ENCODE measurements around the gene NBEA. TPM values are rescaled to one million over a fixed set of nuclear protein-coding genes. Genes with fewer than 3 reads are reported as not detected.
"Not testable (repeated sequence)": the region's sequence is repeated elsewhere in the genome, so short reads cannot be mapped to it uniquely, and the experiment has no call there.

The NBEA gene
- total RNA-seq, 2 experiments from 2014 or later = 3.5 to 3.8 TPM

- intact Hi-C loops (cut with DNase I, micrococcal nuclease) = no loop called here
- H3K4me1 Mint-ChIP-seq (ENCODE audit: low read depth) = no peaks in the 10 kb centered on the region
- H3K27ac Mint-ChIP-seq = no peak overlapping the region
- Histone ChIP-seq H3K27ac (ENCODE audit: low read depth in 1 of 2, low read length in 2 of 2) (no peak overlapping the region), H3K4me1 (ENCODE audit: insufficient read depth, low read length) (no peaks in the 10 kb centered on the region), H3K27me3 (ENCODE audit: control insufficient read depth in 1 of 2, insufficient read depth in 2 of 2, low read length in 2 of 2) (no peaks in the 10 kb centered on the region), H3K36me3 (ENCODE audit: insufficient read depth, low read length) (no peaks in the 10 kb centered on the region), H3K9me3 (ENCODE audit: control insufficient read depth in 1 of 2, insufficient read depth in 1 of 2, low read length in 2 of 2) (no peaks in the 10 kb centered on the region), H3K4me3 (ENCODE audit: low read length) (no peak overlapping the region)
- peaks cover 2% of the 10 kb centered on the region for H3K9me3 Mint-ChIP-seq
- DNase-seq (no peak), ATAC-seq (ENCODE audit: poor library complexity) (no peak)
- no peaks in the 10 kb centered on the region for H3K27me3 Mint-ChIP-seq
- no peak overlapping the region for H3K4me3 Mint-ChIP-seq
- TF ChIP-seq, protein P1, sequence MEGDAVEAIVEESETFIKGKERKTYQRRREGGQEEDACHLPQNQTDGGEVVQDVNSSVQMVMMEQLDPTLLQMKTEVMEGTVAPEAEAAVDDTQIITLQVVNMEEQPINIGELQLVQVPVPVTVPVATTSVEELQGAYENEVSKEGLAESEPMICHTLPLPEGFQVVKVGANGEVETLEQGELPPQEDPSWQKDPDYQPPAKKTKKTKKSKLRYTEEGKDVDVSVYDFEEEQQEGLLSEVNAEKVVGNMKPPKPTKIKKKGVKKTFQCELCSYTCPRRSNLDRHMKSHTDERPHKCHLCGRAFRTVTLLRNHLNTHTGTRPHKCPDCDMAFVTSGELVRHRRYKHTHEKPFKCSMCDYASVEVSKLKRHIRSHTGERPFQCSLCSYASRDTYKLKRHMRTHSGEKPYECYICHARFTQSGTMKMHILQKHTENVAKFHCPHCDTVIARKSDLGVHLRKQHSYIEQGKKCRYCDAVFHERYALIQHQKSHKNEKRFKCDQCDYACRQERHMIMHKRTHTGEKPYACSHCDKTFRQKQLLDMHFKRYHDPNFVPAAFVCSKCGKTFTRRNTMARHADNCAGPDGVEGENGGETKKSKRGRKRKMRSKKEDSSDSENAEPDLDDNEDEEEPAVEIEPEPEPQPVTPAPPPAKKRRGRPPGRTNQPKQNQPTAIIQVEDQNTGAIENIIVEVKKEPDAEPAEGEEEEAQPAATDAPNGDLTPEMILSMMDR (IDR thresholded peaks at IDR 0.05) = no peak
- POLR2A ChIA-PET = no interaction called here
- no peaks in the 10 kb centered on the region for H3K36me3 Mint-ChIP-seq (ENCODE audit: low read depth)
- CTCF ChIA-PET = no interaction called here
These were observed 451.8 kb downstream of the NBEA start for GRCh38 chr13:35393886-35394285.

DNA sequence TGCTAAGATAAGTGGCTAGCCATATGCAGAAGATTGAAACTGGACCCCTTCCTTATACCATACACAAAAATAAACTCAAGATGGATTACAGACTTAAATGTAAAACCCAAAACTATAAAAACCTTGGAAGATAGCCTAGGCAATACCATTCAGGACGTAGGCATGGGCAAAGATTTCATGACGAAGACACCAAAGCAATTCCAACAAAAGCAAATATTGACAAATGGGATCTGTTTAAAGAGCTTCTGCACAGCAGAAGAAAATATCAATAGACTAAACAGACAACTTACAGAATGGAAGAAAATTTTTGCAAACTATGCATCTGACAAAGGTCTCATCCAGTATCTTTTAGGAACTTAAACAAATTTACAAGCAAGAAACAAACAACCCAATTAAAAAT lies 466.2 kb downstream of the NBEA start:
- H3K9me3 ChIP-seq (ENCODE audit: control insufficient read depth in 1 of 2, insufficient read depth in 1 of 2, low read length in 2 of 2); intact Hi-C loops (cut with DNase I, micrococcal nuclease); CTCF ChIA-PET; H3K36me3 ChIP-seq (ENCODE audit: insufficient read depth, low read length); H3K4me1 Mint-ChIP-seq (ENCODE audit: low read depth); H3K4me3 ChIP-seq (ENCODE audit: low read length); H3K27ac ChIP-seq (ENCODE audit: low read depth in 1 of 2, low read length in 2 of 2); H3K4me1 ChIP-seq (ENCODE audit: insufficient read depth, low read length); H3K27me3 Mint-ChIP-seq; H3K9me3 Mint-ChIP-seq; H3K36me3 Mint-ChIP-seq (ENCODE audit: low read depth); H3K27me3 ChIP-seq (ENCODE audit: control insufficient read depth in 1 of 2, insufficient read depth in 2 of 2, low read length in 2 of 2); POLR2A ChIA-PET; DNase-seq; H3K4me3 Mint-ChIP-seq; ATAC-seq (ENCODE audit: poor library complexity); H3K27ac Mint-ChIP-seq: not testable (repeated sequence)

DNA sequence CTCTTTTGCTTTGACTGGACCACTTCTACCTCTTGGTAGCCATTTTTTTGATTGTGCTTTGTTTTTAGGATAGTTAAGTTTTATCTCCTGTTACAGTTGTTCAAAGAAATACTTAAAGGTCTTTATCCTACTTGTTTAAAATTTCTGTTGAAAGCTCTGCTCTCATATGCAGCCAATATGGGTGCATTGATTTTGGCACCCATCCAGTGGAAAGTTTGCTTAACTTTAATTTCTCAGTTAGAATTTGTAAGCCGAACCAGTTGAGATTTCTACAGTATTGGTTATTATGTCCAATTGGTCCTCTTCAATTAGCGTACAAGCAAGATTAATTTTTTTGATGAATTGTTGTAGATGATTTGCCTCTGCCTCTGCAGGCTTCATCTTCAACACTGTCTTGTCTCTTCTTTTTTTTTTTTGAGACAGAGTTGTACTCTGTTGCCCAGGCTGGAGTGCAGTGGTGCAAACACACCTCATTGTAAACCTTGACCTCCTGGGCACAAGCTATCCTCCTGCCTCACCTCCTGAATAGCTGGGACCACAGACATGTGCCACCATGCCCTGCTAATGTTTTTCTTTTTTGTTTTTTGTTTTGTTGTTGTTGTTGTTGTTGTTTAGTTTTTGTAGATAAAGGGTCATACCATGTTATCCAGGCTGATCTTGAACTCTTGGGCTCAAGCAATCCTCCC lies 469.1 kb downstream of the NBEA start:
- Mint-ChIP-seq H3K4me1 (ENCODE audit: low read depth) (no peaks in the 10 kb centered on the region), H3K27me3 (no peaks in the 10 kb centered on the region), H3K36me3 (ENCODE audit: low read depth) (no peaks in the 10 kb centered on the region), H3K4me3 (no peak overlapping the region), H3K27ac (no peak overlapping the region), H3K9me3 (peaks cover 2% of the 10 kb centered on the region)
- Histone ChIP-seq H3K27ac (ENCODE audit: low read depth in 1 of 2, low read length in 2 of 2) (no peak overlapping the region), H3K9me3 (ENCODE audit: control insufficient read depth in 1 of 2, insufficient read depth in 1 of 2, low read length in 2 of 2) (no peaks in the 10 kb centered on the region), H3K36me3 (ENCODE audit: insufficient read depth, low read length) (no peaks in the 10 kb centered on the region), H3K4me1 (ENCODE audit: insufficient read depth, low read length) (no peaks in the 10 kb centered on the region), H3K27me3 (ENCODE audit: control insufficient read depth in 1 of 2, insufficient read depth in 2 of 2, low read length in 2 of 2) (no peaks in the 10 kb centered on the region), H3K4me3 (ENCODE audit: low read length) (no peak overlapping the region)
- ChIA-PET POLR2A (no interaction called here), CTCF (no interaction called here)
- no peak for ATAC-seq (ENCODE audit: poor library complexity)
- intact Hi-C loops (cut with DNase I, micrococcal nuclease) = no loop called here
- no peak for DNase-seq
- TF ChIP-seq, protein P1 (IDR thresholded peaks at IDR 0.05) = no peak

DNA sequence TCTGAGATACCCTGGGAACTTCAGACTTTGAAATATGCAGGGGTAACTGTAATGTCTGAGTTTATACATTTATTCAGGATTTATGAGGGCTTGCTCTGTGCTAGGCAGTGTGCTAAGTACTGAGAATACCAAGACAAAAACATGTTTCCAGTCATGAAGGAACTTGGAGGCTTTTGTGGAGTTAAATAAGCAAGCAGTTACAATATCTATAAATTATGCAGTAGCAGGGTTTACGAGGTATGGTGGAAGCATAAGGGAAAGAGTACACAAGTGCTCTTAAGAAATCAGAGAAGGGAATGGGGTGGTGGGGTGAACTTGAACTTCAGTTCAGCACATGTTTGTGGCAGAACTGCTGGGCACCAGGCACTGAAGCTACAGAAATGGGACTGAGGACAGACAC lies 506.4 kb downstream of the NBEA start:
- H3K27ac ChIP-seq (ENCODE audit: low read depth in 1 of 2, low read length in 2 of 2) = no peak overlapping the region
- Mint-ChIP-seq H3K27ac (no peak overlapping the region), H3K4me1 (ENCODE audit: low read depth) (no peaks in the 10 kb centered on the region), H3K27me3 (no peaks in the 10 kb centered on the region), H3K4me3 (no peak overlapping the region), H3K36me3 (ENCODE audit: low read depth) (no peaks in the 10 kb centered on the region), H3K9me3 (no peaks in the 10 kb centered on the region)
- H3K27me3 ChIP-seq (ENCODE audit: control insufficient read depth in 1 of 2, insufficient read depth in 2 of 2, low read length in 2 of 2) = no peaks in the 10 kb centered on the region
- ATAC-seq (ENCODE audit: poor library complexity) (no peak), DNase-seq (no peak)
- POLR2A ChIA-PET = no interaction called here
- intact Hi-C loops (cut with DNase I, micrococcal nuclease) = no loop called here
- H3K9me3 ChIP-seq (ENCODE audit: control insufficient read depth in 1 of 2, insufficient read depth in 1 of 2, low read length in 2 of 2) = peaks cover 0 to 5% of the 10 kb centered on the region in 2 experiments
- TF ChIP-seq, protein P1 (IDR thresholded peaks at IDR 0.05) = no peak
- no peaks in the 10 kb centered on the region for H3K4me1 ChIP-seq (ENCODE audit: insufficient read depth, low read length)
- H3K36me3 ChIP-seq (ENCODE audit: insufficient read depth, low read length) = no peaks in the 10 kb centered on the region
- CTCF ChIA-PET = no interaction called here
- H3K4me3 ChIP-seq (ENCODE audit: low read length) = no peak overlapping the region

All from CD4-positive, alpha-beta T cell (primary cell).